Non-pigmented ciliary epithelial cell (primary cell): Measurements from ENCODE around the gene HOXD9.

Source experiments
- DNase-seq: peaks from one replicate; pipeline ENCODE4 v3.0.0-alpha.2; 2010; ENCODE audit warnings: low read depth

HOXD9 gene

GRCh38 chr2:176137906-176138305 lies 15.4 kb downstream of the HOXD9 start:
- no peak for DNase-seq

GRCh38 chr2:176138526-176138922 lies 16.0 kb downstream of the HOXD9 start:
- no peak for DNase-seq

- DNase-seq = no peak
Measured at GRCh38 chr2:176138923-176139660, 16.6 kb downstream of the HOXD9 start.

GRCh38 chr2:176139661-176140512 lies 17.4 kb downstream of the HOXD9 start:
- DNase-seq = no peak

GRCh38 chr2:176140513-176141317 lies 18.2 kb downstream of the HOXD9 start:
- DNase-seq = no peak

- DNase-seq = no peak
Measured at GRCh38 chr2:176142281-176142680, 19.8 kb downstream of the HOXD9 start.

GRCh38 chr2:176145085-176145969 lies 22.8 kb downstream of the HOXD9 start:
- no peak for DNase-seq

- DNase-seq = no peak
Measured at GRCh38 chr2:176146101-176146500, 23.6 kb downstream of the HOXD9 start.

- DNase-seq = no peak
Measured at GRCh38 chr2:176146645-176147044, 24.1 kb downstream of the HOXD9 start.

- DNase-seq = no peak
Measured at GRCh38 chr2:176147210-176147799, 24.8 kb downstream of the HOXD9 start.

- DNase-seq = no peak
Measured at GRCh38 chr2:176147800-176148496, 25.4 kb downstream of the HOXD9 start.

- no peak for DNase-seq
Measured at GRCh38 chr2:176148751-176149421, 26.4 kb downstream of the HOXD9 start.

- no peak for DNase-seq
Measured at GRCh38 chr2:176149481-176149938, 27.0 kb downstream of the HOXD9 start.

GRCh38 chr2:176149939-176150583 lies 27.5 kb downstream of the HOXD9 start:
- no peak for DNase-seq

- DNase-seq = no peak
Measured at GRCh38 chr2:176150584-176151441, 28.3 kb downstream of the HOXD9 start.

- DNase-seq = no peak
Measured at GRCh38 chr2:176151442-176152287, 29.1 kb downstream of the HOXD9 start, which contains the start of gene HOXD4. TSS of gene HOXD4 (plus strand) at chr2:176151550. CDS start at chr2:176151634, 84 bp downstream.
